ENCODE measurements around the gene SKI. TPM values are rescaled to one million over a fixed set of nuclear protein-coding genes. Genes with fewer than 3 reads are reported as not detected.

Gene SKI
- total RNA-seq, 1 donor from 2014 or later: 26.9 TPM

DNA sequence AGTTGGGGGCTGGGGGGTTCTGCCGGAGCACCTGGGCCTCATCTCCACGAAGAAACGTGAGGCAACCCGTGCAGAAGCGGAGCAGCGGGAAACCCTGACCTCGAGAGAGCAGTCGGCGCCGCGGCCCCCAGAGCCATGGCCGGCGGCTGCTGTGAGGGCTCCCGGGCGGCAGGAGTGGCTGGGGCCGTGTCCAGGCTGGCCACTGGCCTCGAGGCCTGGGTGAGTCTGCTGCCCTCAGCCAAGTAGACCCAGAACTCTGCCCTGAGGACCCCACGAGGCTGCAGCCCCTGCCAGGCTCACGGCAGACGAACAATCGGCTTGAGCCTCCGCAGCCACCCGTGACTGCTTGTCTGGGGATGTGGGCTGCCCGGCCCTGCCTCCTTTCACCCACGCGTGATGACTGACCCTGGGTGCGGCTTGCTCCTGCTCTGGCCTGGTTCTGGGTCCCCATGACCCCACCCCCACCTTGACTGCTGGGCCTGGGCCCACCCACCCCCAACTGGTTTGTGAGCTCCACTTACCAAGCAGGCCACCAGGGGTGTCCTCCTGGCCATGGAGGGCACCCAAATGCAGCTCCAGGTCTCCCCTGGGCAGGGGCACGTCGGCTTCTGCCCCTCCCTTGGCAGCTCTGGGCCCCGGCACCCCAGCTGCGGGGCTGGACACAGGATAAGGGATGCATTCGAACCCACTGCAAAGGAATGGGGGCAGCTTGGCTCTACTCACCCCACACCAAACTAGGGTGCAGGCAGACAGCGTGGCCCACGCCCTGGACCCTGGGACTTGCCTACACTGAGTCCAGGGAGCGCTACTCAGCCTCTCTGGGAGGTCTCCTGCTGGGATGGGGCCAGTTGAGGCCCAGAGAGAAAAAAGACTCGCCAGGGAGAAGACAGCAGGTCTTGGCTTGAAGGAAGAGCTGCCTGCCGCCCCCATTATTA lies 129.1 kb downstream of the SKI start:
- Histone ChIP-seq H3K36me3 (ENCODE audit: control insufficient read depth, insufficient read depth, low read length) (no peaks in the 10 kb centered on the region), H3K27me3 (ENCODE audit: control insufficient read depth, insufficient read depth, low read length) (peaks cover 6% of the 10 kb centered on the region), H3K4me3 (ENCODE audit: low read depth, low read length) (no peak overlapping the region)
- TF ChIP-seq, protein P1, sequence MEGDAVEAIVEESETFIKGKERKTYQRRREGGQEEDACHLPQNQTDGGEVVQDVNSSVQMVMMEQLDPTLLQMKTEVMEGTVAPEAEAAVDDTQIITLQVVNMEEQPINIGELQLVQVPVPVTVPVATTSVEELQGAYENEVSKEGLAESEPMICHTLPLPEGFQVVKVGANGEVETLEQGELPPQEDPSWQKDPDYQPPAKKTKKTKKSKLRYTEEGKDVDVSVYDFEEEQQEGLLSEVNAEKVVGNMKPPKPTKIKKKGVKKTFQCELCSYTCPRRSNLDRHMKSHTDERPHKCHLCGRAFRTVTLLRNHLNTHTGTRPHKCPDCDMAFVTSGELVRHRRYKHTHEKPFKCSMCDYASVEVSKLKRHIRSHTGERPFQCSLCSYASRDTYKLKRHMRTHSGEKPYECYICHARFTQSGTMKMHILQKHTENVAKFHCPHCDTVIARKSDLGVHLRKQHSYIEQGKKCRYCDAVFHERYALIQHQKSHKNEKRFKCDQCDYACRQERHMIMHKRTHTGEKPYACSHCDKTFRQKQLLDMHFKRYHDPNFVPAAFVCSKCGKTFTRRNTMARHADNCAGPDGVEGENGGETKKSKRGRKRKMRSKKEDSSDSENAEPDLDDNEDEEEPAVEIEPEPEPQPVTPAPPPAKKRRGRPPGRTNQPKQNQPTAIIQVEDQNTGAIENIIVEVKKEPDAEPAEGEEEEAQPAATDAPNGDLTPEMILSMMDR (IDR thresholded peaks at IDR 0.05; ENCODE audit: insufficient read depth, low read length, poor library complexity, severe bottlenecking): no peak
- no peak for DNase-seq (ENCODE audit: low read depth)

DNA sequence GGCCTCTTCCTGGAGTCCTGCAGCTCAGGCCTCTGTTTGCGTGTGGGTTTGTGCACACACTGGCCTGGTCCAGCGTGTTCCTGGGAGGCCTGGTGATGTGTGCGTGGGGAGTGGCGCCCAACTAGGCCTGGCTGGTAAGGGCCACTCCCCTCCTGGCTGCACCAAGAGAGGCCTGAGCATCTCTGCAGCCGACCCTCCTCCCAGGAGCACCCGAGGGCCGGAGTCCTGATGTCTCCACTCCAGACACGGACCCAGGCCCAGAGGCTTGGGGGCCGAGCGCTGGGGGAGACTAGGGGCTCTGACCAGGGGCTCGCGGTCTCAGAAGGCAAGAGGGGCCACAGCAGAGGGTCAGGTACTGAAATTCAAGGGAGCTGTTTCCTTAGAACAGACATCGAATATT lies 130.0 kb downstream of the SKI start:
- H3K36me3 ChIP-seq (ENCODE audit: control insufficient read depth, insufficient read depth, low read length): no peaks in the 10 kb centered on the region
- H3K4me3 ChIP-seq (ENCODE audit: low read depth, low read length): no peak overlapping the region
- TF ChIP-seq, protein P1 (IDR thresholded peaks at IDR 0.05; ENCODE audit: insufficient read depth, low read length, poor library complexity, severe bottlenecking): no peak
- no peak for DNase-seq (ENCODE audit: low read depth)
- H3K27me3 ChIP-seq (ENCODE audit: control insufficient read depth, insufficient read depth, low read length): peaks cover 6% of the 10 kb centered on the region

DNA sequence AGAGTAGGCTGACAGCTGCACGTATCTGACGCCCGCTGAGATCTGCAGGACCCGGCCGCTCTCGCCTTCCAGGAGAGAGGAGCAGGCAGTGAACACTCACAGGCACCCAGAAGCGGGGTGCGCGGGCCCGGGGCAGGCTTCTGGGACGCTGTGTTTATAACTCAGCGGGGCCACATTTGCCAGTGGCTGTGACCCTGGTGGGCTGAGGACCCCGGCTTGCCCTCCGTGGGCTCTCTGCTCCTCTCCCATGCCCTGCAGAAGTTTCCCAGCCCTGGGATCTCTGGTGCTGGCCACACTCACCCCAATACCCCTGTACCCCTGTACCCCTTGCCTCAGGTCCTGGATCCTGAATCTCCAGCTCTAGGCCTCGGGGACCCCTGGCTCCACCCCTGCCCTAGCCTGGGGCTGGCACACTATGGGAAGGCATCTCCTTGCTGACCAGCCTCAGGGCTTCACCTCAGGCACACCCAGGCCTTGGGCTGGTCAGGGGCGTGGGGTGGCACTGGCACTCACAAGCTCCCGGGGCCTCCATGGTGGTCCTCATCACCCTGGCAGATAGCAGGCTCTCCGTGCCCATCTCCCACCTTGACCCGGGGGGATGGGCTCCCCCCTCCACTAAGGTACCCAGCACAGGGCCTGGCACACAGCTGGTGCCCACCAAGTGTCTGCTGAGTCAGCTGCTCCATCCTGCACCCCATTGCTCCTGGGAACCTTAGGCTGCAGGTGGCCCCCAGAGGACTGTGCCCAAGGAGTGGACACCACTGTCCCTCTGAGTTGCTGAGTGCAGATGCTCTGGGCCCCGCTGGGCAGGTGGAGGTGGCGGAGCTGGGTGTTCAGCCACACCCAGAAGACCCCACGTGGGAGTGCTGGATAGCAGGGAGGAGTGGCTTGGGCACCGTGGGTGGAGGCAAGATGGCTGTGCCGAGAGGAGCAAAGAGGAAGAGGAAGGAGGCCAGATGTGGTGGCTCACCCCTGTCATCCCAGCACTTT lies 130.8 kb downstream of the SKI start:
- no peak for DNase-seq (ENCODE audit: low read depth)
- Histone ChIP-seq H3K36me3 (ENCODE audit: control insufficient read depth, insufficient read depth, low read length) (no peaks in the 10 kb centered on the region), H3K4me3 (ENCODE audit: low read depth, low read length) (no peak overlapping the region), H3K27me3 (ENCODE audit: control insufficient read depth, insufficient read depth, low read length) (peaks cover 6% of the 10 kb centered on the region)
- TF ChIP-seq, protein P1 (IDR thresholded peaks at IDR 0.05; ENCODE audit: insufficient read depth, low read length, poor library complexity, severe bottlenecking): no peak

Other genes with a start within 250 kb of the SKI start
- gene CFAP74, start 224.5 kb upstream of the SKI start, total RNA-seq: not detected in 2 replicates
- gene GABRD, start 209.0 kb upstream of the SKI start, total RNA-seq: not detected in 2 replicates
- gene PRKCZ, start 177.9 kb upstream of the SKI start, total RNA-seq: 37.0 and 37.6 TPM in 2 replicates
- 50.6 and 65.8 TPM in 2 replicates for gene FAAP20, start 33.5 kb upstream of the SKI start, total RNA-seq
- gene MORN1, start 163.2 kb downstream of the SKI start, total RNA-seq: 7.7 and 8.4 TPM in 2 replicates
- 79.1 and 92.8 TPM in 2 replicates for gene RER1, start 163.5 kb downstream of the SKI start, total RNA-seq
- 48.1 and 50.4 TPM in 2 replicates for gene PEX10, start 184.2 kb downstream of the SKI start, total RNA-seq
- 0.07 and 0.92 TPM in 2 replicates for gene PLCH2, start 248.0 kb downstream of the SKI start, total RNA-seq